Daoy (cell line): ENCODE measurements around the gene GALNTL6. TPM values are rescaled to one million over a fixed set of nuclear protein-coding genes. Genes with fewer than 3 reads are reported as not detected.
A peak's percentile ranks its signal among the peaks of the same experiment; 100 is the strongest.

Experiments
- DNase-seq: peaks from one replicate; pipeline ENCODE4 v3.0.0-alpha.2; 2015; ENCODE audit warnings: low read depth
- total RNA-seq: library from RNA; depleted of rRNA; stranded (reverse); fragments of >200 nt; shearing (Covaris generic); gene quantifications from 2 replicates; pipeline ENCODE4 v1.2.3, GENCODE V29; 2014

GALNTL6 gene
- total RNA-seq, 1 experiment from 2014 or later: not detected

DNA sequence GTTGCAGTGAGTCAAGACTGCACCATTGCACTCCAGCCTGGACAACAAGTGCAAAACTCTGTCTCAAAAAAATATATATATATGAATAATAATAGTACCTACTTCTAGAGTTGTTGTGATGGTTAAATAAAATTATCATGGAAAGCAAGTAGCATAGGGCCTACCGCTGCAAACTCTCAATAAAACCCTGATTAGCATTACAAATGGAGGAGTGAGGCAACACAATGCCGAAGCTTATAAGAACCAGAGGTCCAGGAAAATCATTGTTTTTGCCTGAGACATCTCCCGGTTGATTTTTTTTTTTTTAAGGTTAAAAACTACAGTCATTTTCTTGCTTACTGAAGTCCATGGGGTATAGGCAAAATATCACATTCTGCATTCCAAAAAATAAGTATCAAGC is 1170.4 kb downstream of the GALNTL6 start:
- no peak for DNase-seq

DNA sequence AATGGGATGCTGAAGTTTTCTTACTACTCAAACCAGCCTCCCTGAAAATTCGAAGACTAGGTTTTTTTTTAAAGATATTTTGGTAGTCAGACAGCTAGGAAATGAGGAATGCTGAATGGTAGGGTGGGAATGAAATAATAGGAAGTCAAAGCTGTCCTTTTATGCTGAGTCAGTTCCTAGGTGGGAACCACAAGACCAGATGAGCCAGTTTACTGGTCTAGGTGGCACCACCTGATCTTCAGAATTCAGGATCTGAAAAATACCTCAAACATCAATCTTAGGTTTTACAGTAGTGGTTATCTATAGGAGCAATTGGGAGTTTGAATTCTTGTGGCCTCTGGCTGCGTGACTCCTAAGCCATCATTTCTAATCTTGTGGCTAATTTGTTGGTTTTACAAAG is 1172.3 kb downstream of the GALNTL6 start:
- DNase-seq: peak; percentile 7

- DNase-seq: no peak
Observed at GRCh38 chr4:172986114-172986513, 1172.9 kb downstream of the GALNTL6 start.

DNA sequence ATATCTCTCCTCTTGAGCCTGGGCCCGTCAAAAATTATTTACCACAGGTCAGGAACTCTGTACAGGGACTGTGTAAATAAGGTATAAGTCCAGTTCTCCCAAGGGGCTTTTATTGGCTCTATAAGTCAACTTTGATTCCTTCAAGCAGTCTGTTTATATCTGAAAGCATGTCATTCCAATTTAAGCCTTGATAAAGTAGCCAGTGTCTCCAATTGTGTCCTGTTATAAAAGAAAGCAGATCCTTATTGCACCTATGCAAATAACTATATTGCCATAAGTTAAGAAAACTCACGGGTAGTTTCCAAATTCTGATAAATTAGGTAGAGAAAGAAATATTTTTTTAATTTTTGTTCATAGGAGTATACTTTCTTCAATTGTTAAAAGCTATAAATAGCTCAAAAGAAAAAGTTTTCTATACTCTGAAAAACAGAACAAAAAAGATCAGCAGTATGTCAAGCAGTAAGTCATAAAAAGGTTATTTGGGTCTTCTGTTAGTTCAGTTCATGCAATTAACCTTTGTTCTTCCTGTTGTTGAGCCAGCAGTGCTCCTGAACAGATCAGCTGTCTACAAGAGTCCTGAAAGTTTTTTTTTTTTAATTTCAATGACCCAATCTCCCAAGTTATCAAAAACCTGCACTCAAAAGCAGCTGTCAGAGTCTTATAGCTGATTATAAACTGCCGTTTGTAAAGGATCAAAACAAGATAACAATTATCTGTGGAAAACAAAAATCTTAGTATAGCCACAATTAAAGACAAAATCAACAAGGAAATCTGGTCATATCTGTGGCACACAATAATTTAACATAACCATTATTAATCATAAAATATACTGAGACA is 1177.0 kb downstream of the GALNTL6 start:
- no peak for DNase-seq

- no peak for DNase-seq
Observed at GRCh38 chr4:172992648-172993378, 1179.6 kb downstream of the GALNTL6 start.

- DNase-seq: no peak
Observed at GRCh38 chr4:172995161-172995560, 1182.0 kb downstream of the GALNTL6 start.

DNA sequence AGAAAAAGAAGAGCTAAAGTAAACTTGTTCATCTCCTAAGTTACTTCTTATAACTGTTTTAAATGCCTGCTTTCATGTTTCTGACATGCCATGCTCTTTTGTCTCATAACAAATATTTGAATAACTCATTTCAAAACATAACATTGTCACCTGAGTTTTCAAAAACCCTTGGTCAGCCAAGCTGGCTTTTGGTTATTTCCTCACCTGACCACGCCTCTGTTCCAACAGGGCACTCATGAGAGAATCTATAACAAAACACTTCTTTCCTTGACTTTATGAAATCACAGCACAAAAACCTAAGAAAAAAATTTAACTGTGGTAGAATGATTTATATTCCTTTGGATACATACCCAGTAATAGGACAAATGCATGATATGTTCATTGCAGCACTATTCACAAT is 1182.5 kb downstream of the GALNTL6 start:
- no peak for DNase-seq

DNA sequence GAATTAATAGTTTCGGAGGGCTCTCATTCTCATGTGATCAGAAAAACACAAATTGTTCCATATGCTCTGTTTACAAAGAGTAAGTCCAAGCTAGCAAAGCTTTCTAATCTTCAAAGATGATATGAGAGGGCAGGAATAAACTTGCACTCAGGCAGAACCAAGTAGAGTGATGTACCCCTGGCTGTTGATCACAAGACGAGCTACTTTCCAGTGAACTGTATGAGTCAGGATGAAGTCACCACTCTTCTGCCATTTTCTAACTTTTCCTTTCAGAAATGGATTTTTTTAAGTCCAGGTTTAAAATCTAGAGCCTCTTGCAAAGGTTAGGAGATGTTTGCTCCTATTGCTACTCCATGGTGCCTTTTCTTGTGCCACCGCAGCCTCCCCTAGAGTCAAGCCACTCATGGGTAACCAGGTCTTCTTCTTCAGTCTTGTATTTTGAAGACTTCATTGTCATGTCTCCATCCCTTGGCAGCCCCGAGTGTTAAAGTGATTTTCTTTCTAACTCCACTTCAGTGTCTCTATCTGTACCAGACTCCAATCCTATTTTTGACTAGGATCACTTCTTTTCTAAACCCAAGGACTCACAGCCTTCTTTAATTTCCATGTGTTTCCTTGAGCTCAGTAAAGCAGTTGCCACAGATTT is 1183.5 kb downstream of the GALNTL6 start:
- DNase-seq: peak; percentile 61

DNA sequence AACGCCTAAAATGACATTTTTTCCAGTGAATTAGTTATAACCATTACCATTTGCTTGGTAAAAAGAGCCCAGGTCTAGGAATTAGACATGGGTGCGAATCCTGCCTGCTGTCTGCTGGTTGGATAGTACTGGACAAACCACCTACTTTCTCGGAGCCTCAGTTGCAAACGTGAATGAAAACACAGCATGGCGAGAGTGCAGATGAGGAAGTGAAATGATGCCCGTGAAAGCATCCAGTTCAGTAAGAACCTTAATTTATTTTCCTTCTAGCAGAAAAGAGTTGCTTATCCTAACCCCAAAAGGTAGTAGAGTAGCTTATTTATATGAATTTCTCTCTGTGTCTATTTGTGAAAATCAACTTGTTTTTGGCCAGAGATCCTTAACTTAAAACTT is 1184.0 kb downstream of the GALNTL6 start:
- no peak for DNase-seq

DNA sequence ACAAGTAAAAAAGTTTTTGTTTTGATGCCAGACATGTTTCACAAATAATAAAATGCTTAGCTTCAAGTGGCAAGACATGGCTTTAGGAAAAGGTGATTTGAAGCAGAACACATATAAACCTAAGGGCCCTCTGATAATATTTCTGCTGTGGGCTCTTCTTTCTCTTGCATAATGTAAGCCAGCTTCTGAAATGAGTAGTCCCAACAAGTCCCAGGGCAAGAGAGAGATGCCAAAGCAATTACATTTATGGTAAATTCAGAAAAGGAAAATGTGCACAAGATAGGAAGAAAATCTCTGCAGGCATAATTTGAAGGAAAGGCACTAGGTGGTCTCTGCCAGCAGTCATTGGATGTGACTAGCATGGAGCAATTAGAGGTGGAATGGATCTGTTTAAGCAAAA is 1184.7 kb downstream of the GALNTL6 start:
- no peak for DNase-seq

DNA sequence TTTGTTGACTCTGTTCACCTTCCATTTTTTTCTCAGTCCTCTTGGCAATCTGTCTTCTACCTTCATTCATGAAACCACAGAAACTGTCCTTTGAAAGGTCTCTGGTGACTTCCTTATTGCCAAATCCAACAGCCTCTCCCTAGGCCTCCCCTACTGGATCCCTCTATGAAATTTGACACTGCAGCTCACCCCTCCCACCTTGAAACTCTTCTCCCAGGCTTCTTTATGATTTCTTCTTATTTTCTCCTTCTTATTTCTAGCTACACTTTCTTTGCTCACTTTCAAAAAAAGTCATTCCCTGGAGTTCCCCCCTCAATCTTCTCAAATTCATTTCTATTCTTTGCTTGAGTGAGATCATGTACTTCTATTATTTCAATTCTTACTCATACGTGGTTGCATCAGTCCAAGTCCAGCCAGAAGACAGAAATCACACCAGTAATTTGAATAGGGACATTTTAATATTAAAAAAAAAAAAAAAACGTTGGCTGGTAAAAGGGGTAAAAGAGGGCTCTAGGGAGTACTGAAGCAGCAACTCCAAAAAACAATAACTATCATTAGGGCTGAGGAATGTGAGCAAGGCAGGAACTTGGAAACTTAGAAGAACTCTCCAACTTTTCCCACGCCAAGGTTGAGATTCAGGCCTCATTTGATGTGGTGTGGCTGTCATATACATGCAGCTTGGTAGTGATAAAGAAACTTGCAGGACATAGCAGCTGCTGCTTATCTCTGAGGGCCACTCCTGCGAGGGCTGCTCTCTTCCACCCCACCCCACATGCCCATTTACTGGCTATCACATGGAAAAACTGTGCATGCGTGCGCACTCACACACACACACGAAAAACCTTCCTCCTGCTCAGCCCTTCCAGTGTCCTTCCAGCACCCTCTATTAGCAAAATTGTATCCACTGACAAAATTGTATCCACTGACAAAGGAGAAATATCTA is 1185.6 kb downstream of the GALNTL6 start:
- peak; percentile 27 for DNase-seq

- DNase-seq: no peak
Observed at GRCh38 chr4:173001571-173001970, 1188.4 kb downstream of the GALNTL6 start.

DNA sequence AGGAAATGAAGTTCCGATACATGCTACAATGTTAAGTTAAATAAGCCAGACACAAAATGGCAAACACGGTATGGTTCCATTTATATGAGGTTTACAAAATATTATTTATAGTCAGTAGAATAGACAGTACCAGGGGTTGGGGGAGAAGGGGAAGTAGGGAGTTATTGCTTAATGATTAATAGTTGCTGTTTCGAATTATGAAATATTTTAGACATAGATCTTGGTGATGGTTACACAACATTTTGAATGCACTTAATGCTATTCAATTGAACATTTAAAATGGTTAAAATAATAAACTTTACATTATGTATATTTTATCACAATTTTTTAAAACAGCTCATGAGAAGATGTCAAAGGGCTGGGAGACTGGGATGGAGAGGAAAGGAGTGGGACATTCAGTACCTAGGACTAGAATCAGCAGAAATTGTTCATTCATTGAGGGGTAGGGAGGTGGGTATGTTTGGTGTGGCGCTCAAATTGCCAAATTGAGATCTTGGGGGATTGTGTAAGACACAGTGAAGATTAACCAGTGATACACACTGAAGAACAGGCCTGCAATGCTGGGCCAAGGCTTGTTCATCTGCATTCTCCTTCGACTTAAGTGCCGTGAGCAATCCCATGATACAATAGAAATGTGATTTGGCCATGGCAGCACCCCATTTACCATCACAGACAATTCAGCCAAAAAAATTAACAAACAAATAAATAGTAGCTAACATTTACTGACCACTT is 1189.8 kb downstream of the GALNTL6 start:
- DNase-seq: no peak

GRCh38 chr4:173005912-173006633 is 1192.9 kb downstream of the GALNTL6 start:
- DNase-seq: no peak

DNA sequence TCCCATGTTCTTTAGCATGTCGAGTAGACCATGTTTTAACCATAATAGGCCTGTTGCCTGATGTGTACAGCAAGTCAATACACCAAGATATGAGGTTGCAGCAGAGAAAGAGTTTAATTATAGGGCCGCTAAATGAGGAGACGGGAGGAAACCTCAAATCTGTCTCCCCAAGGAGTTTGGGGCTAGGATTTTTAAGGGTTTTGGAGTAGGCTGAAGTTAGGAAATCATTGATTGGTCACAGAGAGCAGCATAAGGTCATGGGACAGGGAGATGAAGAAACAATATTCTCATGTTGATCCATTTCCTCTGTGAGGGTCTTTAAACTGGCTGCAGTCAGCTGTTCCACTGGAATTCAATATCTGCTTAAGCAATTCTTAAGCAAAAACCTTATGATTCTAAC is 1195.2 kb downstream of the GALNTL6 start:
- no peak for DNase-seq

DNA sequence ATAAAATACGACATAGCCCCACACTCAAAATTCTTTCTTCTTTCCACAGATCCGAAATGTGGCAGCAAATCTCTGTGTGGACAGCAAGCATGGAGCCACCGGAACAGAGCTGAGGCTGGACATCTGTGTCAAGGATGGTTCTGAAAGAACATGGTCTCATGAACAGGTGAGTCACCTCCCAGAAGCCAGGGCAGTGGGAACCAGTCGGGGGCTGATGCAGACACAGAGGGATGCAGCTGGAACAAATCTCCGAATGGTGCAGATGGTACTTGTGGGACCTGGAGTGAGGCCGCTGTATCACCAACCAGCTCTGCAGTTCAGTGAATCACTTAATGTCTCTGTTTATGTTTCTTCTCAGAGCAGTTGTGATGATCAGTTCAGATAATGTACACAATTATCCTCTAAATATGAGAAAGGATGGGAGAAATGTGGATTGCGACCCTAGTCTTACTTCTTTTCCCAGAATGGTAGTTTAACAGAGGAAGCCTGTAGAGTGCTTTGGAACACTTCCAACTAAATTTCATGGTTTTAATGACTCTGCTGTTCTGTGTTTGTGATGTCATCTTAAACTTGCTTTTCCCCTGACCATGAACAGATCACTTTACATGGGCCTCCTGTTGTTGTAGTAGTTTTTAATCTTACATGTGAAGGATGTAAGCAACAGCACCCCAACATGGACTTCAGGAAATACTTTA is 1196.1 kb downstream of the GALNTL6 start:
- no peak for DNase-seq

DNA sequence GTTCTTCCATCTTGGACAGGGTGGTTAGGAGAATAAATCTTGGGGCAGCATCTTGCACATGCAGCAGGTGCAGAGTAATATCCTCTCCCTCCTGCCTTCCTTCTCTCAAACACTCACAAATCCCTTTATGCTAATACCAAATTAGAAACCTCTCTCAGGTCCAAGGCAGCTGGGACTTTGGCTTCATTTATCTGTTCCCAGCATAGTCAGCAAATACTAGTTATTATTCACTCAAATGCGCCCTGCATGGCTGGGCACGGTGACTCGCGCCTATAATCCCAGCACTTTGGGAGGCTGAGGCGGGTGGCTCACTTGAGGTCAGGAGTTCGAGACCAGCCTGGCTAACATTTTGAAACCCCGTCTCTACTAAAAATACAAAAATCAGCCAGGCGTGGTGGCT is 1199.4 kb downstream of the GALNTL6 start:
- no peak for DNase-seq

DNA sequence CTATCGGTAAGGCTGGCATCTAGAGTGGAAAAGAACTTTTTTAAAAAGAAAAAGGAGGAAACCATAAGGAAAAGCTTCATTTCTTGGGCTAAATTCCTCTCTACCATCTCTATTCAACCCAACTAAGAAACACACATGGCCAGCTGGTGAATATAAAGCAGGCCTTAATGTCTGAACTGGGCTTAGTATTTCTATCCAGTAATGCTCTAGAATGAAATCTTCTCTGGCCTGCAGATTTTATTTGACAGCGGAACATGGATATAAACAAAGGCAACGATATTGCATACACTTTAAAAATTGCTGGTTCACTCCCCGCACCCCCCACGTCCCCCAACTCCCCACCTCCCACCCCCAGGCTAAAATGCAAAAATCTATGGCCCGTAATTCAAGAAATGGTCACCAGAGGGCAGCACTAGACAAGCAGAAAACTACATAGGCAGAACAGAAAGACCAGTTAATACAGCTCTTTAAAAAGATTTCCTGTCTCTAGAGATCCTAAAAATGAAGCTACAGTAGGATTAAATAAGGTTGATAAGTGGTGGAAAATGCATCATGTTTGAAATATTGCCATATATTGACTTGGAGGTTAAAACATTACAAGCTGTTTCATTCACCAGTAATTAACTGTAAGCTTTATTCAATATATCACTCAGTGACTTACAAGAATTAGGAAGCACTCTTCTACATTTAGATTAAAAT is 1200.2 kb downstream of the GALNTL6 start:
- peak; percentile 10 for DNase-seq

DNA sequence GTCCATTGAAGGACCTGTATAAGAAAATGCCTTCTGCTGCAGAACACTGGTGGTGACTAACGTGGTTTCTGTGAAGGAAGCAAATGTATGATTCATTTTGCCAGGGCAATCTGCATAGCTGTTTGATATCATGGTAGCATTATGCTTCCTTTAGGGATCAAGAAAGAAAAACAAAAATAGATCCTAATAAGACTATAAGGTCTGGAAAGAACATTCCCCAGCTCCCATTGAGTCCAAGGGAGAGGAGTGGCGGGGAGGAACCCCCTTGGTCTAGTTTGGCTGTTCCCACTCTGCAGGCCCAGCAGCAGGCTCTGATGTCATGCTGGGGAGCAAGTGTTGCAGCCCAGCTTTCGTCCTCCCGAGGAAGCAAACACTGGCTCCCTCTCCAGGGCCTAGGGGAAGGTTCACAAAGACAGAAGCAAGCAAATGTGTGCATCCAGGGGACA is 1200.9 kb downstream of the GALNTL6 start:
- DNase-seq: peak; percentile 42
